ENCODE results near the gene SOX4.

Gene SOX4

GRCh38 chr6:21628160-21628559 lies 34.6 kb downstream of the SOX4 start:
- in situ Hi-C loops (cut with HindIII; ENCODE audit: low pct_ligation_motif_present, low sequenced_read_pairs) = no loop called here
- Histone ChIP-seq H3K27ac (no peak overlapping the region), H3K4me3 (ENCODE audit: low read depth, low read length) (no peak overlapping the region), H3K27me3 (replicated peaks) (no peaks in the 10 kb centered on the region), H3K36me3 (replicated peaks) (no peaks in the 10 kb centered on the region)
- no peak for TF ChIP-seq CTCF (IDR thresholded peaks at IDR 0.05; ENCODE audit: low read depth, low read length, missing control alignments)
- no peak for DNase-seq

GRCh38 chr6:21633511-21634109 lies 40.1 kb downstream of the SOX4 start:
- no peak overlapping the region for H3K4me3 ChIP-seq (ENCODE audit: low read depth, low read length)
- no peak for TF ChIP-seq CTCF (IDR thresholded peaks at IDR 0.05; ENCODE audit: low read depth, low read length, missing control alignments)
- no peaks in the 10 kb centered on the region for H3K36me3 ChIP-seq (replicated peaks)
- H3K27me3 ChIP-seq (replicated peaks) = no peaks in the 10 kb centered on the region
- H3K27ac ChIP-seq = peak overlapping the region; percentile 86
- in situ Hi-C loops (cut with HindIII; ENCODE audit: low pct_ligation_motif_present, low sequenced_read_pairs) = no loop called here
- DNase-seq = no peak

- Histone ChIP-seq H3K27me3 (replicated peaks) (no peaks in the 10 kb centered on the region), H3K36me3 (replicated peaks) (no peaks in the 10 kb centered on the region), H3K4me3 (ENCODE audit: low read depth, low read length) (no peak overlapping the region), H3K27ac (peak overlapping the region; percentile 86)
- no peak for TF ChIP-seq CTCF (IDR thresholded peaks at IDR 0.05; ENCODE audit: low read depth, low read length, missing control alignments)
- in situ Hi-C loops (cut with HindIII; ENCODE audit: low pct_ligation_motif_present, low sequenced_read_pairs) = no loop called here
- DNase-seq = peak; percentile 96
These were observed 41.0 kb downstream of the SOX4 start for GRCh38 chr6:21634582-21634981.

GRCh38 chr6:21636876-21637275 lies 43.3 kb downstream of the SOX4 start:
- no peak overlapping the region for H3K27ac ChIP-seq
- in situ Hi-C loops (cut with HindIII; ENCODE audit: low pct_ligation_motif_present, low sequenced_read_pairs) = no loop called here
- no peaks in the 10 kb centered on the region for H3K36me3 ChIP-seq (replicated peaks)
- DNase-seq = no peak
- H3K27me3 ChIP-seq (replicated peaks) = no peaks in the 10 kb centered on the region
- no peak overlapping the region for H3K4me3 ChIP-seq (ENCODE audit: low read depth, low read length)
- TF ChIP-seq CTCF (IDR thresholded peaks at IDR 0.05; ENCODE audit: low read depth, low read length, missing control alignments) = no peak

- no peak for TF ChIP-seq CTCF (IDR thresholded peaks at IDR 0.05; ENCODE audit: low read depth, low read length, missing control alignments)
- in situ Hi-C loops (cut with HindIII; ENCODE audit: low pct_ligation_motif_present, low sequenced_read_pairs) = no loop called here
- H3K27ac ChIP-seq = no peak overlapping the region
- H3K27me3 ChIP-seq (replicated peaks) = no peaks in the 10 kb centered on the region
- no peak overlapping the region for H3K4me3 ChIP-seq (ENCODE audit: low read depth, low read length)
- no peak for DNase-seq
- H3K36me3 ChIP-seq (replicated peaks) = no peaks in the 10 kb centered on the region
These were observed 45.8 kb downstream of the SOX4 start for GRCh38 chr6:21639316-21639715.
